Thoracic aorta (tissue), 2 donors: ENCODE measurements around the gene SAMD15. TPM values are rescaled to one million over a fixed set of nuclear protein-coding genes. Genes with fewer than 3 reads are reported as not detected.

Experiments used
- ATAC-seq: fragments of 150-250 bp; one replicate; pipeline ENCODE4 v1.8.0; 2017; ENCODE audit warnings: low read depth; ENCODE audit not compliant: insufficient number of reproducible peaks, low FRiP score
- DNase-seq: peaks from one replicate; pipeline ENCODE4 v3.0.0-alpha.2; 2020; ENCODE audit warnings: low spot score
- H3K27ac ChIP-seq, 2 donors: fragments of 200-600 bp; sonication (generic); 1 replicate in 1 of 2; 2 replicates in 1 of 2; pipeline ENCODE4 v1.5.1; 2016; ENCODE audit warnings: mild to moderate bottlenecking in 2 of 2, moderate library complexity in 2 of 2
- H3K27me3 ChIP-seq: fragments of 200-600 bp; sonication (generic); replicated peaks from 2 replicates; pipeline ENCODE4 v1.6.0; 2016; ENCODE audit warnings: mild to moderate bottlenecking; ENCODE audit not compliant: insufficient read depth
- H3K36me3 ChIP-seq: fragments of 200-600 bp; sonication (generic); one replicate; pipeline ENCODE4 v1.5.1; 2016
- H3K4me1 ChIP-seq, 2 donors: fragments of 200-600 bp; sonication (generic); 1 replicate in 1 of 2; 2 replicates in 1 of 2; pipeline versions ENCODE4 v1.5.1 to v1.6.0; 2016; ENCODE audit warnings: low read depth in 2 of 2, mild to moderate bottlenecking in 1 of 2; ENCODE audit not compliant: control insufficient read depth in 1 of 2
- H3K4me3 ChIP-seq: fragments of 200-600 bp; sonication (generic); 2 replicates; pipeline ENCODE4 v1.5.1; 2016; ENCODE audit warnings: mild to moderate bottlenecking
- H3K9me3 ChIP-seq: fragments of 200-600 bp; sonication (generic); 2 replicates; pipeline ENCODE4 v1.5.1; 2016
- total RNA-seq, 2 donors: library from RNA; depleted of rRNA; stranded (reverse); fragments of >200 nt; gene quantifications; one replicate each; pipeline versions ENCODE4 v1.1.0 to v1.2.3, GENCODE V29; 2016
- TF ChIP-seq, protein P1 (sequence below): fragments of 200-600 bp; sonication (generic); IDR thresholded peaks from one replicate; pipeline ENCODE4 v1.5.1; 2019; ENCODE audit warnings: antibody characterized with exemption

Gene SAMD15
- total RNA-seq, 2 donors from 2014 or later, result 0.14 TPM; not detected in 1

DNA sequence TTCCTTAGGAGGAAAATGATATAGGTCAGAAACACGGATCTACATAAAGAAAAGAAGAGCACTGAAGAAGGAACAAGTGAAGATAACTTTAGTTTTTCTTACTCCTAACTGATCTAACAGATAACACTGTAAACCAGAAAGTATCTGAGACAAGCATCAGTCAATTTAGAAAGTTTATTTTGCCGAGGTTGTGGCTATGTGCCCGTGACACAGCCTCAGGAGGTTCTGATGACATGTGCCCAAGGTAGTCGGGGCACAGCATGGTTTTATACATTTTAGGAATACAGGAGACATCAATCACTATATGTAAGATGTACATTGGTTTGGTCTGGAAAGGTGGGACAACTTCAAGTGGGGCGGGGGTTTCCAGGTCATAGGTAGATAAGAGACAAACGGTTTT is 23.0 kb downstream of the SAMD15 start:
- Histone ChIP-seq H3K27me3 (no peaks in the 10 kb centered on the region), H3K4me3 (no peak overlapping the region), H3K27ac (no peak overlapping the region), H3K9me3 (no peaks in the 10 kb centered on the region), H3K4me1 (no peaks in the 10 kb centered on the region), H3K36me3 (no peaks in the 10 kb centered on the region)
- TF ChIP-seq, protein P1, sequence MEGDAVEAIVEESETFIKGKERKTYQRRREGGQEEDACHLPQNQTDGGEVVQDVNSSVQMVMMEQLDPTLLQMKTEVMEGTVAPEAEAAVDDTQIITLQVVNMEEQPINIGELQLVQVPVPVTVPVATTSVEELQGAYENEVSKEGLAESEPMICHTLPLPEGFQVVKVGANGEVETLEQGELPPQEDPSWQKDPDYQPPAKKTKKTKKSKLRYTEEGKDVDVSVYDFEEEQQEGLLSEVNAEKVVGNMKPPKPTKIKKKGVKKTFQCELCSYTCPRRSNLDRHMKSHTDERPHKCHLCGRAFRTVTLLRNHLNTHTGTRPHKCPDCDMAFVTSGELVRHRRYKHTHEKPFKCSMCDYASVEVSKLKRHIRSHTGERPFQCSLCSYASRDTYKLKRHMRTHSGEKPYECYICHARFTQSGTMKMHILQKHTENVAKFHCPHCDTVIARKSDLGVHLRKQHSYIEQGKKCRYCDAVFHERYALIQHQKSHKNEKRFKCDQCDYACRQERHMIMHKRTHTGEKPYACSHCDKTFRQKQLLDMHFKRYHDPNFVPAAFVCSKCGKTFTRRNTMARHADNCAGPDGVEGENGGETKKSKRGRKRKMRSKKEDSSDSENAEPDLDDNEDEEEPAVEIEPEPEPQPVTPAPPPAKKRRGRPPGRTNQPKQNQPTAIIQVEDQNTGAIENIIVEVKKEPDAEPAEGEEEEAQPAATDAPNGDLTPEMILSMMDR, result no peak
- DNase-seq (no peak), ATAC-seq (no peak)

DNA sequence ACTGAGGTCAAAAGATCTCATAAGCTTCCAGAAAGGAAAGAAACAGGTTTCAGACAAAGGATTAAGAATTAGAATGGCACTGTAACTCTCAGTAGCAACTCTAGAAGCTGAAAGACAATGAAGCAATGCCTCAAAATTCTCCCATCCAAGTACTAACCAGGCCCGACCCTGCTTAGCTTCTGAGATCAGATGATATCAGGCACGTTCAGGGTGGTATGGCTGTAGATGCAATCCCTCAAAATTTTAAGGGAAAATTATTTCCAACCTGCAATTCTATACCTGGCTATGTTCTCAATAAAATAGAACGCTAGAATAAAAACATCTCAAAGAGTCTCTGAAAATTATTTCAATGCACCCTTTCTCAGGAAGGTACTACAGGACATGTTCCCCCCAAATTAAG is 26.6 kb downstream of the SAMD15 start:
- Histone ChIP-seq H3K36me3 (no peaks in the 10 kb centered on the region), H3K27me3 (no peaks in the 10 kb centered on the region)
- TF ChIP-seq, protein P1, result no peak

DNA sequence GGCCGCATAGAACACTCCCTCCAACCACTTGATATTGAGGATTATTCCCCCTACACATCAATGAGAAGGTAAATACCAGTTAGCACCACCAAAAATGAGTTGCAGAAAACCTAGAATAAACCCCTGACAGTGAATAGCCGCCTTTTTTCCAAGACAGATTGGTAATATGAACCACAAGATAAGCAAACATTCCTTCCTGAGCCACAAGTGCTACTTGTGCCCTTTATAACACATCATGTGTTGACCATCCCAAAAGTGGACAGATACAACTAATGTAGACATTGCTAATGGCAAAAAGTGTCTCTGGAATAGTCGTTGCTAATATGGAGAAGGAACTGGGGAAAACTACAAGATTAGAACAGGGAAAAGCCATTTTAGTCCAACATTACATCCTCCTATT is 28.9 kb downstream of the SAMD15 start:
- no peak overlapping the region for H3K4me3 ChIP-seq
- DNase-seq, result no peak
- H3K4me1 ChIP-seq, result no peaks in the 10 kb centered on the region
- ATAC-seq, result no peak
- TF ChIP-seq, protein P1, result no peak
- H3K27ac ChIP-seq, result no peak overlapping the region
- H3K27me3 ChIP-seq, result no peaks in the 10 kb centered on the region
- H3K36me3 ChIP-seq, result no peaks in the 10 kb centered on the region
- no peaks in the 10 kb centered on the region for H3K9me3 ChIP-seq

More for the DNA sequence above, 26.6 kb downstream of the SAMD15 start:
- H3K9me3 ChIP-seq, result no peaks in the 10 kb centered on the region
- no peak overlapping the region for H3K4me3 ChIP-seq
- DNase-seq (no peak), ATAC-seq (no peak)
- no peak overlapping the region for H3K27ac ChIP-seq
- no peaks in the 10 kb centered on the region for H3K4me1 ChIP-seq

DNA sequence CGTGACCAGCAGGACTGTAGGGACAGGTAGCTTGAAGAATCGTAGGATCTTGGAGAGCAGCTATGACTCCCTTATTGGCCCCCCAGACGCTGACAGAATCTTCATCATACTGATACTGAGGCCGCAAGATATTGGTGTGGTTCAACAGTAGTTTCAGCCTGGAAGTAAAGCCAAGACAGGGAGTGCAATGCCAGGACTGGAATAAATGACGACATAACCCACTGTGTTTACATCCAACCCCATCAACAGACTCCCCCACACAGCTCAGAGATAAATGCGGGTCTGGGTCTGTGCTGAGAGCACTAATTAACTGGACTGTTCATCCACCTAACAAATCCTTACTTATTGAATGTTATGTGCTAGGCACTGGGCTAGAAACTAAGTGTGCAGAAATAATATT is 29.5 kb downstream of the SAMD15 start:
- no peak overlapping the region for H3K27ac ChIP-seq
- no peaks in the 10 kb centered on the region for H3K36me3 ChIP-seq
- no peak for DNase-seq
- ATAC-seq, result no peak
- no peaks in the 10 kb centered on the region for H3K4me1 ChIP-seq
- TF ChIP-seq, protein P1, result no peak
- no peak overlapping the region for H3K4me3 ChIP-seq
- H3K9me3 ChIP-seq, result no peaks in the 10 kb centered on the region
- no peaks in the 10 kb centered on the region for H3K27me3 ChIP-seq

DNA sequence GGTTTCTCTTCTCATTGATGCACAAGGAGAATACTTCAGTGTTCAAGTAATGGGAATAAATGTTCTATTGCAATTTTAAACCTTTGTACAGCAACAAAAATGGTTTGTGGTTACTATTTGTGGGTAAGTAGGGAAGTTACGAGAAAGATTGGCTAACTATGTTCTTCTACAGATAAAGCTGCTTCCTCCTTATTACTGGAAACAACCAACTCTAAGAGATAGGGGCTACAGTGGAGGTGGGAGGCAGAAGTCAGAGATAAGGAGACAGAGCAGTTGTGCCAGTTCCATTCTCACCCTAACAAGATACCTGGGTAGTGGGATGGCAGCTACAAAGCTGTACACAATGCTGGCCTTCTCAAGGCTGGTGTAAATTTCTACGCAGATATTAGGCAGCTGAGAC is 30.0 kb downstream of the SAMD15 start:
- DNase-seq (no peak), ATAC-seq (no peak)
- no peaks in the 10 kb centered on the region for H3K36me3 ChIP-seq
- no peaks in the 10 kb centered on the region for H3K4me1 ChIP-seq
- H3K4me3 ChIP-seq, result no peak overlapping the region
- H3K9me3 ChIP-seq, result no peaks in the 10 kb centered on the region
- TF ChIP-seq, protein P1, result no peak
- no peak overlapping the region for H3K27ac ChIP-seq
- H3K27me3 ChIP-seq, result no peaks in the 10 kb centered on the region
